HEK293T (cell line): Measurements from ENCODE around the gene CEP95.

Experiments used
- CTCF ChIA-PET: fragments of 350-600 bp; formaldehyde crosslinking; extraction: SDS; loops from one replicate; lab custom pipeline; 2021; ENCODE audit warnings: antibody characterized with exemption, inconsistent platforms; lab: Yijun Ruan, JAX
- POLR2A ChIA-PET: fragments of 350-600 bp; formaldehyde crosslinking; extraction: SDS; loops from one replicate; lab custom pipeline; 2020; ENCODE audit warnings: antibody characterized with exemption, inconsistent platforms; lab: Yijun Ruan, JAX
- DNase-seq: peaks from one replicate; pipeline ENCODE4 v3.0.0; 2012; ENCODE audit warnings: mixed read lengths; ENCODE audit errors: extremely low spot score
- ARNT ChIP-seq: fragments of 450-650 bp; IDR thresholded peaks from 2 replicates; pipeline ENCODE4 v1.6.1; 2017; ENCODE audit warnings: mild to moderate bottlenecking
- BHLHE40 ChIP-seq: fragments of 450-650 bp; IDR thresholded peaks from 2 replicates; pipeline ENCODE4 v1.6.1; 2016; ENCODE audit warnings: mild to moderate bottlenecking, moderate library complexity, borderline replicate concordance
- CTBP1 ChIP-seq: fragments of 450-650 bp; IDR thresholded peaks from 2 replicates; pipeline ENCODE4 v1.6.1; 2016; ENCODE audit warnings: borderline replicate concordance
- ELF4 ChIP-seq: fragments of 450-650 bp; IDR thresholded peaks from 2 replicates; pipeline ENCODE4 v1.6.1; 2017; ENCODE audit warnings: antibody characterized with exemption
- FOXA1 ChIP-seq: fragments of 450-650 bp; IDR thresholded peaks from 2 replicates; pipeline ENCODE4 v1.6.1; 2016; ENCODE audit warnings: mild to moderate bottlenecking
- FOXK2 ChIP-seq: fragments of 450-650 bp; IDR thresholded peaks from 2 replicates; pipeline ENCODE4 v1.6.1; 2016; ENCODE audit warnings: mild to moderate bottlenecking
- FOXM1 ChIP-seq: fragments of 450-650 bp; IDR thresholded peaks from 2 replicates; pipeline ENCODE4 v1.6.1; 2017; ENCODE audit warnings: mild to moderate bottlenecking, borderline replicate concordance
- HDGF ChIP-seq: fragments of 450-650 bp; IDR thresholded peaks from 2 replicates; pipeline ENCODE4 v1.6.1; 2017; ENCODE audit warnings: antibody characterized with exemption, borderline replicate concordance
- L3MBTL2 ChIP-seq: fragments of 450-650 bp; conservative IDR thresholded peaks from 2 replicates; pipeline ENCODE4 v1.6.1; 2016; ENCODE audit warnings: mild to moderate bottlenecking
- LEF1 ChIP-seq: fragments of 450-650 bp; IDR thresholded peaks from 2 replicates; pipeline ENCODE4 v1.6.1; 2017; ENCODE audit warnings: mild to moderate bottlenecking, borderline replicate concordance
- NFRKB ChIP-seq: fragments of 450-650 bp; IDR thresholded peaks from 2 replicates; pipeline ENCODE4 v1.6.1; 2016; ENCODE audit warnings: mild to moderate bottlenecking, moderate library complexity
- SP1 ChIP-seq: fragments of 450-650 bp; IDR thresholded peaks from 2 replicates; pipeline ENCODE4 v1.6.1; 2017
- SUZ12 ChIP-seq: fragments of 450-650 bp; IDR thresholded peaks from 2 replicates; pipeline ENCODE4 v1.6.1; 2016; ENCODE audit warnings: mild to moderate bottlenecking
- TARDBP ChIP-seq: fragments of 450-650 bp; IDR thresholded peaks from 2 replicates; pipeline ENCODE4 v1.6.1; 2016
- ZNF384 ChIP-seq: fragments of 450-650 bp; IDR thresholded peaks from 2 replicates; pipeline ENCODE4 v1.6.1; 2016
- TF ChIP-seq, protein P1 (sequence below): fragments of 450-650 bp; IDR thresholded peaks from 2 replicates; pipeline ENCODE4 v1.6.1; 2016

CEP95 gene

DNA sequence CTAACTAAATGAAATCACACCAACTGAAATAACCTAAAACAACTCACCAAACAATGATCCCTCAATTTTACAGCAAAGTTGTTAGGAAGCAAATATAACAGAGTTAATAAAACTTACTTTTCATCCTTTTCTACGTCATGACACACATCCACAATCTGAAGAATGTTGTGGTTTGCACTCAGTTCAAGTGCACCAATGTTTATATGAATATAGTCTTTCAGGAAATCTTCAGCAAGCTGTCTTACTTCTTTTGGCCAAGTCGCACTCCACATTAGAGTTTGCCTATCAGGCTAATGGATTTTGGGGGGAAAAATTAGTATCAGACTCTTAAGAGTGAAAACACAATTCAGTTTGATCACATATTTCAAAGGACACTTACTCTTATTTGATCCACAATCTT is 4.0 kb upstream of the CEP95 start:
- DNase-seq = no peak
- TF ChIP-seq ARNT (no peak), FOXK2 (no peak), HDGF (no peak), TARDBP (no peak), LEF1 (no peak)
- CTCF ChIA-PET = interaction anchor here (0.6 kb wide), 1 partner anchor 148 kb away, joined by 3 read pairs; no protein-coding TSS in a partner anchor
- POLR2A ChIA-PET = interaction anchor here (1.5 kb wide), 1 partner anchor 11 kb away, joined by 6 read pairs; no protein-coding TSS in a partner anchor

DNA sequence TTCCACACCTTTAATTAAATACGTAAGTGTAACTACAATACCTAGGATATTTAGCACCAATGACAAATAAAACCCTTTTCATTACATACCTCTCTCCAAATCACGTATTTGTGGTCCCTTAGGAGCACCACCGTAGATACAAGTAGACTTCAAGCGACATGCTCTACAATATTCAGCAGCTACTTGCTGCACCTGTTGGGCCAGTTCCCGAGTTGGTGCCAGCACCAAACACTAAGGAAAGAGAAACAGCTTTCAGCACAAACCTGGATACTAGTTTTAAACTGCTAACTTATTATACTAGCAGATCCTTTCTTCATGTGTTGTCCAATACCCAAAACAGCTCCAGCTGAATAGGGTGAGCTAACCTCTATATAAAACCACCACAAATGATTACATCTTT is 3.4 kb upstream of the CEP95 start:
- ChIA-PET POLR2A (interaction anchor here (1.5 to 2.6 kb wide), 2 partner anchors 11 to 159 kb away, joined by 6 to 12 read pairs; partner anchors contain the start of gene SMURF2), CTCF (interaction anchor here (0.9 to 1.0 kb wide), 2 partner anchors 84 to 206 kb away, joined by 3 read pairs; no protein-coding TSS in a partner anchor)
- no peak for DNase-seq
- TF ChIP-seq, protein P1, sequence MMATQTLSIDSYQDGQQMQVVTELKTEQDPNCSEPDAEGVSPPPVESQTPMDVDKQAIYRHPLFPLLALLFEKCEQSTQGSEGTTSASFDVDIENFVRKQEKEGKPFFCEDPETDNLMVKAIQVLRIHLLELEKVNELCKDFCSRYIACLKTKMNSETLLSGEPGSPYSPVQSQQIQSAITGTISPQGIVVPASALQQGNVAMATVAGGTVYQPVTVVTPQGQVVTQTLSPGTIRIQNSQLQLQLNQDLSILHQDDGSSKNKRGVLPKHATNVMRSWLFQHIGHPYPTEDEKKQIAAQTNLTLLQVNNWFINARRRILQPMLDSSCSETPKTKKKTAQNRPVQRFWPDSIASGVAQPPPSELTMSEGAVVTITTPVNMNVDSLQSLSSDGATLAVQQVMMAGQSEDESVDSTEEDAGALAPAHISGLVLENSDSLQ = no peak
- TF ChIP-seq ZNF384 (no peak), HDGF (no peak), TARDBP (no peak), NFRKB (no peak), ELF4 (no peak), FOXK2 (no peak), L3MBTL2 (no peak), FOXM1 (no peak), SP1 (no peak), CTBP1 (no peak), SUZ12 (no peak), ARNT (no peak), BHLHE40 (no peak), FOXA1 (no peak)

DNA sequence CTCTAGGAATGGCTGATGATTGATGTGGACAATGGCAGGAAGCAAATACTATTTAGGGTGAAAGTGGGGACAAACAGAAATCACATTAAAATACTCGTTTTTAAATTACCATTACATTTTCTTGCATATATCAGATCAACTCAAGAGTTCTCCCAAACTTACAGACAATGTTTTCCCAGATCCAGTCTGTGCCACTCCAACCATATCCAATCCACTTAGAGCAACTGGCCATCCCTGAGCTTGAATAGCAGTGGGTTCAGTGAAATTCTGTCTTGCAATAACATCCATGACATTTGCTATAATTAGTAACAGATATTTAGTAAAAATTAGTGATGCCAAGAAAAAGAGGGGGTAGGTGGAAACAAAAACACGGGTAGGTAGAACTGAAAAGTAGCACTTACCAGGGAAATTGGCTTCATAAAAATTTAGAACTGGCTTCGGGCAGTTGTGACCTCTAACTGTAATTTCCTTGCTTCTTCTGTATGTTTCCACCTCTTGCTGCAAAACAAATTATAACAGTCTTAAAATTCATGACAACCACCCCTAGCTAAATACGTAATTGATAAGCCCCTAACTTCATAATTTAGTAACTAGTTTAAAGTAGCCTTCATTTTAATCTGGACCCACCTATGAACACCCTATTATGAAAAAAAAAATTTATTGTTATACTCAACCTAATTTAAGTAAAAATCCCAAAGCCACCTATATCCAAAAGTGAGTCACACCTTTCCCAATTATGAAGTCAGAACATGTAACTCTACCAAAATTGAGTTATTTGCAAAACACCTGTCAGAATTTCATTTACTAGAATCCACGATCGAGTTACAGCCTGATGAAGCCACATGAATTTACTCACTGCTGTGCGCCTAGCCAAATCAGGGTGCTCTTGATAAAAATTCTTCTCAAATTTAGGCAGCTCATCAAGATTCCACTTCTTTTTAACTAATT is 2.7 kb upstream of the CEP95 start:
- no peak for DNase-seq
- ChIA-PET POLR2A (interaction anchor here (1.4 to 4.1 kb wide), 5 partner anchors 7 to 205 kb away, joined by 4 to 153 read pairs (median 12); partner anchors contain the start of genes POLG2 and SMURF2), CTCF (interaction anchor here (0.9 to 2.1 kb wide), 3 partner anchors 13 to 205 kb away, joined by 3 to 6 read pairs (median 3); no protein-coding TSS in a partner anchor)
- TF ChIP-seq, protein P1 = no peak
- no peak for TF ChIP-seq SUZ12
- TF ChIP-seq FOXA1 = no peak
- TF ChIP-seq HDGF = no peak

DNA sequence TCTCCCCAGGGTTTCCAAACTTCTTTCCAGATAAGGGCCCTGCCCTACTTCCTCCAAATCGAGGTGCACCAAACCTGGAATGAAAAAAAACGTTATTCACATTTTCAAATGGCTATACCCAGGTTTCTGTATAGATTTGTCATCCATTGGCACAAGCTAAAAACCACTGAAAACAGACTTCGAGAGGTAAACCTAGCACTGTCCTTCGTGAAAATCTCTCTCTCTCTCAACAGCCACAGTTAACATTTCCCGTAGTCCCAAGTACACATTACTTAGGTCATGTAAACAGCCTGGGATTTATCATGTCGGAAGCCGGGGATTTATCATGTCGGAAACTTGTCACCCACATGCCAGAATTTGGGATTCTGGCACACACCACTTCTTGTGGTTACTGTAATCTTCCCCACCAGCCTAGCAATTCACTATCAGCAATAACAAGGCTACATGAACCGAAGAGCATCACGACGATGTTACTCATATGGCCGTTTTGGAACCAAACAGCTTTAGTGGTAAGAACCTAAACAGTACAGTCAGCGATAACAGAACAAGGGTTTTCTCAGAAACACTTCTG is 1.9 kb upstream of the CEP95 start:
- ChIA-PET POLR2A (interaction anchor here (0.5 to 4.1 kb wide), 32 partner anchors 8 to 558 kb away, joined by 3 to 153 read pairs (median 4); partner anchors contain the start of genes POLG2 and SMURF2), CTCF (interaction anchor here (0.9 to 2.1 kb wide), 2 partner anchors 14 to 85 kb away, joined by 3 to 6 read pairs; no protein-coding TSS in a partner anchor)
- DNase-seq = no peak
- TF ChIP-seq, protein P1 = no peak
- TF ChIP-seq ARNT (no peak), FOXA1 (no peak), SUZ12 (no peak), HDGF (no peak), L3MBTL2 (no peak), SP1 (no peak), LEF1 (no peak), TARDBP (no peak), ZNF384 (no peak), FOXK2 (no peak), ELF4 (no peak), FOXM1 (no peak), NFRKB (no peak), BHLHE40 (no peak), CTBP1 (no peak)

DNA sequence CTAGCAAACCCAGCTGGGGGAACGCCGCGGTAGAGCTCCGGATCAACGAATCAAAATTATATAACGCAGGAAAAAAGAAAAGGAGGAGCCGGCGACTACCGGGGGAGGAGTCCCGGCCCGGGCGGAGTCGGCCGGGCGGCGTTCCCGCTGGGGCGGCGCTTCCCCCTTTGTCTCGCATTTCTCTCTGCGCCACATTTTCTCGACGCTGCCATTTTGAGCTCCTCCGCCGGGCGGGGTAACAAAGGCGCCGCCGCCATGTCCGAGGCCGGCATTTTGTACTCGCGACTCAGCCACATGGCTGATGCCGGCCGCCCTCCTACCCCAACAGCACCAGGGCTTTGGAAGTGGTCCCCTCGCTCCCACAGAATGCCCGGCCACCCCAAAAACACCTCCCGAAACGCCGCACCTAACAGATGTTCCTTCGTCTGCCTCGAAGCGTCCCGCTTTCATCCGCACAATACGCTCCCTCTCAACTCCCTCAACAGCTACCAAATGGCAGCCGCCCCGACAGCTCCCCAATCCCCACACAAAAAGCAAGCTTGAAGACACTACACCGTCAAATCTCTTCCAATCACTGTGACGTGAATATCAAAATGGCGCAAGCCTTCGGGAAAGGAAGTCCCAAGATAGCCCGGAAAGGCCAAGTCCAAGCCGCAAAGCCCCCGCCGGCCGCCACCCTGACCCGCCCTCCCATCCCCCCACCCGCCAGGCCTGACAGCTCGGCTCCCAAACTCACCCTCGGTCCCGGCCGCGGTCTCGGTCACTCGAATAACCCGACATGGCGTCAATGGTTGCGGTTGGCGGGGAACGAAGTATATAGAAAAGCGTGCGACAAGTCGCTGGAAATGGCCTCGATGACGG is 1.2 kb upstream of the CEP95 start:
- DNase-seq = peak; percentile 57
- TF ChIP-seq HDGF = no peak
- no peak for TF ChIP-seq SUZ12
- TF ChIP-seq CTBP1 = no peak
- TF ChIP-seq TARDBP = no peak
- TF ChIP-seq FOXK2 = no peak
- peak; percentile 49 for TF ChIP-seq L3MBTL2
- TF ChIP-seq NFRKB = peak; percentile 75
- TF ChIP-seq FOXM1 = 0 out of 2 replicates have a peak, but pooled peaks have one; percentile 27
- CTCF ChIA-PET = interaction anchor here (0.9 to 2.1 kb wide), 2 partner anchors 15 to 86 kb away, joined by 3 to 6 read pairs; no protein-coding TSS in a partner anchor
- POLR2A ChIA-PET = interaction anchor here (0.5 to 4.1 kb wide), 49 partner anchors 9 to 558 kb away, joined by 3 to 153 read pairs (median 3); partner anchors contain the start of genes POLG2 and SMURF2
